PC-9 (cell line): ENCODE results near the gene ARID4B. TPM values are rescaled to one million over a fixed set of nuclear protein-coding genes. Genes with fewer than 3 reads are reported as not detected.

Source experiments
- BruUV-seq: library from RNA; stranded (reverse); fragments of 400-500 nt; replicated peaks from 2 replicates; lab custom pipeline; 2021; lab: Mats Ljungman, UMichigan
- CTCF ChIA-PET: fragments of 300-600 bp; sonication (Branson Sonifier 250); formaldehyde crosslinking; loops from one replicate; lab custom pipeline; 2022; ENCODE audit warnings: antibody characterized with exemption; lab: Charles Lee
- POLR2A ChIA-PET: fragments of 300-600 bp; sonication (Branson Sonifier 250); formaldehyde crosslinking; loops from one replicate; lab custom pipeline; 2022; ENCODE audit warnings: antibody characterized with exemption; ENCODE audit not compliant: unreplicated experiment; lab: Charles Lee
- DNase-seq, 2 experiments: peaks; one replicate each; pipeline versions ENCODE4 v3.0.0 to v3.0.0-alpha.2; 2015 to 2022; ENCODE audit warnings: mixed read lengths in 1 of 2
- H2AFZ ChIP-seq: fragments of 200-600 bp; sonication (generic); 2 replicates; pipeline ENCODE4 v1.8.1; 2017; ENCODE audit warnings: antibody characterized with exemption
- H3F3A ChIP-seq: fragments of 200-600 bp; sonication (generic); 2 replicates; pipeline ENCODE4 v1.8.1; 2017; ENCODE audit warnings: antibody characterized with exemption, mild to moderate bottlenecking, low read depth; ENCODE audit not compliant: insufficient read depth
- H3K27ac ChIP-seq: fragments of 200-600 bp; sonication (generic); 2 replicates; pipeline ENCODE4 v1.6.1; 2016; ENCODE audit warnings: mixed run types
- H3K27me3 ChIP-seq: fragments of 200-600 bp; sonication (generic); 2 replicates; pipeline ENCODE4 v1.6.1; 2016; ENCODE audit warnings: low read depth, mixed run types; ENCODE audit not compliant: insufficient read depth
- H3K36me3 ChIP-seq: fragments of 200-600 bp; sonication (generic); 2 replicates; pipeline ENCODE4 v1.6.1; 2016; ENCODE audit warnings: low read depth, mixed run types
- H3K4me1 ChIP-seq: fragments of 200-600 bp; sonication (generic); replicated peaks from 2 replicates; pipeline ENCODE4 v1.6.1; 2016; ENCODE audit warnings: mixed run types; ENCODE audit not compliant: insufficient read depth
- H3K4me2 ChIP-seq: fragments of 200-600 bp; sonication (generic); 2 replicates; pipeline ENCODE4 v1.6.1; 2017; ENCODE audit warnings: mixed run types
- H3K4me3 ChIP-seq: fragments of 200-600 bp; sonication (generic); 2 replicates; pipeline ENCODE4 v1.6.1; 2016; ENCODE audit warnings: mixed run types
- H3K79me2 ChIP-seq: fragments of 200-600 bp; sonication (generic); 2 replicates; pipeline ENCODE4 v1.6.1; 2017; ENCODE audit warnings: low read depth, mixed run types
- H3K9me2 ChIP-seq: fragments of 200-600 bp; sonication (generic); 2 replicates; pipeline ENCODE4 v1.8.1; 2017; ENCODE audit warnings: mild to moderate bottlenecking; ENCODE audit not compliant: insufficient read depth
- H3K9me3 ChIP-seq: fragments of 200-600 bp; sonication (generic); 2 replicates; pipeline ENCODE4 v1.8.1; 2016; ENCODE audit warnings: low read depth; ENCODE audit not compliant: insufficient read depth
- H4K20me1 ChIP-seq: fragments of 200-600 bp; sonication (generic); 2 replicates; pipeline ENCODE4 v1.8.1; 2017; ENCODE audit not compliant: insufficient read depth
- EZH2 ChIP-seq: fragments of 200-600 bp; sonication (generic); IDR thresholded peaks from 2 replicates; pipeline ENCODE4 v1.8.0; 2017; ENCODE audit warnings: antibody characterized with exemption, low read depth
- intact Hi-C: fragments of 100-400 bp; cut with micrococcal nuclease; formaldehyde crosslinking; loops from one replicate; pipeline ENCODE4 v1.10.0; 2022; ENCODE audit not compliant: unreplicated experiment
- total RNA-seq: library from RNA; stranded (reverse); gene quantifications from 2 replicates; pipeline ENCODE4 v1.2.3, GENCODE V29; 2021
- TF ChIP-seq, protein P1 (sequence below): fragments of 200-600 bp; sonication (generic); conservative IDR thresholded peaks from 2 replicates; pipeline ENCODE4 v1.6.1; 2017; ENCODE audit warnings: mixed run types, antibody characterized with exemption, mild to moderate bottlenecking, moderate library complexity

The ARID4B gene
- total RNA-seq, 1 experiment from 2014 or later, result 47.1 TPM

DNA sequence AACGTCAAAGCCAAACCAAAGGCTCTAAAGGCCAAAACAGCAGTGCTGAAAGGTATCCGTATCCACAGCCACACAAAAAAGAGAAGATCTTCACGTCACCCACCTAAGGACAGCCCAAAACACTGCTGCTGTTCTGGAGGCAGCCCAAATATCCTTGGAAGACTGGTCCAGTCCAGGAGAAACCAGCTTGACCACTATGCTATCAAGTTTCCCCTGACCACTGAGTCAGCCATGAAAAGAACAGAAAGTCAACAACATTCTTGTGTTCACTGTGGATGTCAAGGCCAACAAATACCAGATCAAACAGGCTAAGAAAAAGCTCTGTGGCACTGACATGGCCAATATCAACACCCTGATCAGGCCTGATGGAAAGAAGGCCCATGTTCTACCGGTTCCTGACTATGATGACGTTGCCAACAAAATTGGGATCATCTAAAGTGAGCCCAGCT is 32.1 kb downstream of the ARID4B start:
- ChIA-PET POLR2A (interaction anchor here (0.6 to 0.7 kb wide), 4 partner anchors 22 to 922 kb away, joined by 3 to 6 read pairs (median 4); partner anchors contain the start of gene COA6), CTCF (interaction anchor here (0.5 kb wide), 1 partner anchor 35 kb away, joined by 4 read pairs; no protein-coding TSS in a partner anchor)
- no TSS peak for BruUV-seq
- intact Hi-C loops, result loop anchor here (2.0 kb wide), 1 partner anchor 33 kb away; the partner anchor contains the start of genes ARID4B and GGPS1
- H3K27me3 ChIP-seq, result no peaks in the 10 kb centered on the region
- H3K9me3 ChIP-seq, result peaks cover 6% of the 10 kb centered on the region; the same call in 1 of the 2 replicates
- peak overlapping the region; percentile 70 for H3K4me2 ChIP-seq
- peak overlapping the region; percentile 77 for H3K27ac ChIP-seq
- H3K4me1 ChIP-seq, result peaks cover 40% of the 10 kb centered on the region
- no peaks in the 10 kb centered on the region for H3K9me2 ChIP-seq
- H2AFZ ChIP-seq, result no peak overlapping the region
- peak; percentile 81 to 91 for DNase-seq
- peak overlapping the region; percentile 17; the same call in 1 of the 2 replicates for H3K4me3 ChIP-seq
- H3K79me2 ChIP-seq, result peaks cover 93% of the 10 kb centered on the region
- peaks cover 23% of the 10 kb centered on the region for H3F3A ChIP-seq
- H4K20me1 ChIP-seq, result peaks cover 35% of the 10 kb centered on the region
- no peak for TF ChIP-seq EZH2
- TF ChIP-seq, protein P1, sequence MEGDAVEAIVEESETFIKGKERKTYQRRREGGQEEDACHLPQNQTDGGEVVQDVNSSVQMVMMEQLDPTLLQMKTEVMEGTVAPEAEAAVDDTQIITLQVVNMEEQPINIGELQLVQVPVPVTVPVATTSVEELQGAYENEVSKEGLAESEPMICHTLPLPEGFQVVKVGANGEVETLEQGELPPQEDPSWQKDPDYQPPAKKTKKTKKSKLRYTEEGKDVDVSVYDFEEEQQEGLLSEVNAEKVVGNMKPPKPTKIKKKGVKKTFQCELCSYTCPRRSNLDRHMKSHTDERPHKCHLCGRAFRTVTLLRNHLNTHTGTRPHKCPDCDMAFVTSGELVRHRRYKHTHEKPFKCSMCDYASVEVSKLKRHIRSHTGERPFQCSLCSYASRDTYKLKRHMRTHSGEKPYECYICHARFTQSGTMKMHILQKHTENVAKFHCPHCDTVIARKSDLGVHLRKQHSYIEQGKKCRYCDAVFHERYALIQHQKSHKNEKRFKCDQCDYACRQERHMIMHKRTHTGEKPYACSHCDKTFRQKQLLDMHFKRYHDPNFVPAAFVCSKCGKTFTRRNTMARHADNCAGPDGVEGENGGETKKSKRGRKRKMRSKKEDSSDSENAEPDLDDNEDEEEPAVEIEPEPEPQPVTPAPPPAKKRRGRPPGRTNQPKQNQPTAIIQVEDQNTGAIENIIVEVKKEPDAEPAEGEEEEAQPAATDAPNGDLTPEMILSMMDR, result no peak
- H3K36me3 ChIP-seq, result no peaks in the 10 kb centered on the region

DNA sequence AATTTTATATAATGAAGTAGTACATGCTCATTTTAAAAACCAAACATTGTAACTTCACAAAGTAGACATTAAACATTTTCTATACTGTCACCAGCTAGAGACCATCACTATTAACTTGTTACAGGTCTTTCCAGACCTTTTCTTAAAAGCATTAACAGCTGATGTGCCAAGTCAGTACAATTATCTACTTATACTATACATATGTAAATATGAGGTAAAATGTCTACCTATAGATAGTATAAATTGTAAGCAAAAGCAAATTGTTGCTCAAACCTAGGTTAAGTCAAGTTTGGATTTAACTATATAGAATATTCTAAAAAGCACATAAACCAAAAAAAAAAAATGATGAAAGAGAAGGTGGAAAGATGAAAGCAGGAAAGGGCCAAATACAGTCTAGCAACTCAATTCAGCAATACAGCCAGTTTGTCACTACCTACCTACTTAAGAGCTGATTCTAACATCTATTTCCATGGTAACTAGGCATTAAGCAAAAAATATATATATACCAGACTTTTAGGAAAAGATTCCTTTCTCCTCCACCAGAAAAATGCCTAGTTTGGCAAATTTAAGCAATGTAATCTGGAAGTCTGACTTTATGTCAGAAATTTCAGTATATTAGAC is 34.5 kb downstream of the ARID4B start:
- intact Hi-C loops, result no loop called here
- BruUV-seq, result no TSS peak
- Histone ChIP-seq H3F3A (peaks cover 19% of the 10 kb centered on the region), H3K4me3 (no peak overlapping the region), H3K4me1 (peaks cover 40% of the 10 kb centered on the region), H3K9me2 (no peaks in the 10 kb centered on the region), H3K79me2 (peaks cover 95% of the 10 kb centered on the region), H4K20me1 (peaks cover 50% of the 10 kb centered on the region), H2AFZ (no peak overlapping the region), H3K27me3 (no peaks in the 10 kb centered on the region), H3K4me2 (no peak overlapping the region), H3K27ac (peak overlapping the region; percentile 9; the same call in 1 of the 2 replicates), H3K36me3 (no peaks in the 10 kb centered on the region), H3K9me3 (0 out of 2 replicates have a peak, but pooled peaks cover 6% of the 10 kb centered on the region)
- ChIA-PET CTCF (no interaction called here), POLR2A (no interaction called here)
- no peak for DNase-seq
- TF ChIP-seq EZH2, result no peak
- TF ChIP-seq, protein P1, result no peak

GRCh38 chr1:235292790-235293189 is 35.2 kb downstream of the ARID4B start:
- CTCF ChIA-PET, result no interaction called here
- Histone ChIP-seq H3K4me1 (peaks cover 37% of the 10 kb centered on the region), H2AFZ (no peak overlapping the region), H3K9me3 (0 out of 2 replicates have a peak, but pooled peaks cover 4% of the 10 kb centered on the region), H3K79me2 (peaks cover 97% of the 10 kb centered on the region), H3K4me3 (no peak overlapping the region), H3F3A (peaks cover 19% of the 10 kb centered on the region), H3K27ac (peak overlapping the region; percentile 9; the same call in 1 of the 2 replicates), H3K4me2 (no peak overlapping the region), H3K36me3 (no peaks in the 10 kb centered on the region), H3K27me3 (no peaks in the 10 kb centered on the region), H3K9me2 (no peaks in the 10 kb centered on the region), H4K20me1 (peaks cover 57% of the 10 kb centered on the region)
- no peak for DNase-seq
- intact Hi-C loops, result no loop called here
- POLR2A ChIA-PET, result no interaction called here
- BruUV-seq, result no TSS peak
- no peak for TF ChIP-seq EZH2
- TF ChIP-seq, protein P1, result no peak
